SU-DHL-6 (cell line): Measurements from ENCODE around the gene IDH1.
"Not testable (repeated sequence)": the region's sequence is repeated elsewhere in the genome, so short reads cannot be mapped to it uniquely, and the experiment has no call there.

Experiments
- H2AFZ ChIP-seq: fragments of 200-600 bp; sonication (generic); 2 replicates; pipeline ENCODE4 v1.6.1; 2014; ENCODE audit warnings: low read depth, mild to moderate bottlenecking, moderate library complexity, mixed read lengths, antibody characterized with exemption, low read length; ENCODE audit not compliant: severe bottlenecking
- H3F3A ChIP-seq: fragments of 200-600 bp; shearing (Covaris generic); 2 replicates; pipeline ENCODE4 v1.6.0; 2016; ENCODE audit warnings: antibody characterized with exemption, mild to moderate bottlenecking; ENCODE audit not compliant: insufficient read depth
- H3K27ac ChIP-seq: fragments of 200-600 bp; sonication (generic); 2 replicates; pipeline ENCODE4 v1.5.1; 2016; ENCODE audit warnings: low read depth, mild to moderate bottlenecking, low read length, moderate library complexity, mixed read lengths
- H3K27me3 ChIP-seq: fragments of 200-600 bp; sonication (generic), shearing (Covaris generic); 2 replicates; pipeline ENCODE4 v1.6.0; 2014; ENCODE audit warnings: mild to moderate bottlenecking, low read length
- H3K36me3 ChIP-seq: fragments of 200-600 bp; sonication (generic); 2 replicates; pipeline ENCODE4 v1.6.1; 2014; ENCODE audit warnings: mild to moderate bottlenecking, low read length, mixed read lengths
- H3K4me2 ChIP-seq: fragments of 300-600, 200-600 bp; shearing (Covaris generic), sonication (generic); 2 replicates; pipeline ENCODE4 v1.6.0; 2014; ENCODE audit warnings: low read length, low read depth, mild to moderate bottlenecking; ENCODE audit not compliant: poor library complexity, severe bottlenecking
- H3K4me3 ChIP-seq: fragments of 200-600 bp; sonication (generic); 2 replicates; pipeline ENCODE4 v1.5.1; 2014; ENCODE audit warnings: antibody characterized with exemption, low read length, mild to moderate bottlenecking, mixed read lengths; ENCODE audit not compliant: insufficient read depth, poor library complexity, severe bottlenecking
- H3K79me2 ChIP-seq: fragments of 200-600 bp; sonication (generic); 2 replicates; pipeline ENCODE4 v1.6.1; 2014; ENCODE audit warnings: mild to moderate bottlenecking, low read length, moderate library complexity; ENCODE audit not compliant: insufficient read depth
- H3K9ac ChIP-seq: fragments of 200-600 bp; sonication (generic); 2 replicates; pipeline ENCODE4 v1.7.0; 2014; ENCODE audit warnings: mild to moderate bottlenecking, low read length
- H3K9me2 ChIP-seq: fragments of 200-600 bp; sonication (generic); replicated peaks from 2 replicates; pipeline ENCODE4 v1.6.1; 2014; ENCODE audit warnings: low read length; ENCODE audit not compliant: insufficient read depth
- H3K9me3 ChIP-seq: fragments of 200-600 bp; sonication (generic); 2 replicates; pipeline ENCODE4 v1.6.1; 2014; ENCODE audit warnings: low read length, mixed read lengths; ENCODE audit not compliant: insufficient read depth
- H4K20me1 ChIP-seq: fragments of 200-600 bp; sonication (generic); 2 replicates; pipeline ENCODE4 v1.6.1; 2014; ENCODE audit warnings: low read depth, mild to moderate bottlenecking, antibody characterized with exemption, low read length, moderate library complexity, mixed read lengths
- EZH2phosphoT487 ChIP-seq: fragments of 200-600 bp; sonication (generic), shearing (Covaris generic); conservative IDR thresholded peaks from 2 replicates; pipeline ENCODE4 v1.6.1; 2018; ENCODE audit warnings: mild to moderate bottlenecking, antibody characterized with exemption, low read length, moderate library complexity, mixed read lengths
- TF ChIP-seq, protein P1 (sequence below): fragments of 200-600 bp; sonication (generic); IDR thresholded peaks from one replicate; pipeline ENCODE4 v1.5.1; 2017; ENCODE audit warnings: antibody characterized with exemption, mild to moderate bottlenecking, low read length, moderate library complexity; ENCODE audit not compliant: insufficient read depth, poor library complexity, severe bottlenecking

Gene IDH1

DNA sequence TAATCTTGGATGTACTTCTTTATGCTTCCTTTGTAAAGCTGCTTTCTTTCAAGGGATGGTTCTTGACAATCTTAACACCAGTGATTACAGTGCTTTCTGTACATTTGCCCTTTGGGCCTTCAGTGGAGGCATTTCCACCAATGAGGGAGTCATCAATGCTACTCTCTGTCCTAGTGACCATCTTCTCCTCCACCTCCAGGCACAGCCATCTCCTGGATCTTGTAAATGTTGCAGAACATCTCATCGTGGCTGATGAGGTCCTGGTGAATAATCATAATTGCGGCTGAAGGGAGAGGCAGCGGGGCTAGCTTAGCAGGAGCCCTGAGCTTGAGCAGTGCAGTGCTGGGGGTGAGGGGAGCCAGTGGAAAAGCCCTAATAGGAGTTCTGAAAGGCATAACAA lies 32.5 kb downstream of the IDH1 start:
- Histone ChIP-seq H3K9me2 (no peaks in the 10 kb centered on the region), H3F3A (no peaks in the 10 kb centered on the region), H3K4me3 (no peak overlapping the region), H3K4me2 (no peak overlapping the region), H3K9ac (no peak overlapping the region), H3K27me3 (no peaks in the 10 kb centered on the region), H3K79me2 (no peaks in the 10 kb centered on the region), H4K20me1 (no peaks in the 10 kb centered on the region), H3K9me3 (no peaks in the 10 kb centered on the region), H2AFZ (no peak overlapping the region), H3K27ac (no peak overlapping the region), H3K36me3 (no peaks in the 10 kb centered on the region)
- TF ChIP-seq EZH2phosphoT487 = no peak
- TF ChIP-seq, protein P1, sequence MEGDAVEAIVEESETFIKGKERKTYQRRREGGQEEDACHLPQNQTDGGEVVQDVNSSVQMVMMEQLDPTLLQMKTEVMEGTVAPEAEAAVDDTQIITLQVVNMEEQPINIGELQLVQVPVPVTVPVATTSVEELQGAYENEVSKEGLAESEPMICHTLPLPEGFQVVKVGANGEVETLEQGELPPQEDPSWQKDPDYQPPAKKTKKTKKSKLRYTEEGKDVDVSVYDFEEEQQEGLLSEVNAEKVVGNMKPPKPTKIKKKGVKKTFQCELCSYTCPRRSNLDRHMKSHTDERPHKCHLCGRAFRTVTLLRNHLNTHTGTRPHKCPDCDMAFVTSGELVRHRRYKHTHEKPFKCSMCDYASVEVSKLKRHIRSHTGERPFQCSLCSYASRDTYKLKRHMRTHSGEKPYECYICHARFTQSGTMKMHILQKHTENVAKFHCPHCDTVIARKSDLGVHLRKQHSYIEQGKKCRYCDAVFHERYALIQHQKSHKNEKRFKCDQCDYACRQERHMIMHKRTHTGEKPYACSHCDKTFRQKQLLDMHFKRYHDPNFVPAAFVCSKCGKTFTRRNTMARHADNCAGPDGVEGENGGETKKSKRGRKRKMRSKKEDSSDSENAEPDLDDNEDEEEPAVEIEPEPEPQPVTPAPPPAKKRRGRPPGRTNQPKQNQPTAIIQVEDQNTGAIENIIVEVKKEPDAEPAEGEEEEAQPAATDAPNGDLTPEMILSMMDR = no peak

GRCh38 chr2:208221873-208222272 lies 33.0 kb downstream of the IDH1 start:
- H3K79me2 ChIP-seq, H3K9me2 ChIP-seq, H3K9ac ChIP-seq, H4K20me1 ChIP-seq, H3K27ac ChIP-seq, H2AFZ ChIP-seq, H3K27me3 ChIP-seq, H3K36me3 ChIP-seq, H3K4me2 ChIP-seq, H3K9me3 ChIP-seq, H3F3A ChIP-seq, H3K4me3 ChIP-seq: not testable (repeated sequence)

DNA sequence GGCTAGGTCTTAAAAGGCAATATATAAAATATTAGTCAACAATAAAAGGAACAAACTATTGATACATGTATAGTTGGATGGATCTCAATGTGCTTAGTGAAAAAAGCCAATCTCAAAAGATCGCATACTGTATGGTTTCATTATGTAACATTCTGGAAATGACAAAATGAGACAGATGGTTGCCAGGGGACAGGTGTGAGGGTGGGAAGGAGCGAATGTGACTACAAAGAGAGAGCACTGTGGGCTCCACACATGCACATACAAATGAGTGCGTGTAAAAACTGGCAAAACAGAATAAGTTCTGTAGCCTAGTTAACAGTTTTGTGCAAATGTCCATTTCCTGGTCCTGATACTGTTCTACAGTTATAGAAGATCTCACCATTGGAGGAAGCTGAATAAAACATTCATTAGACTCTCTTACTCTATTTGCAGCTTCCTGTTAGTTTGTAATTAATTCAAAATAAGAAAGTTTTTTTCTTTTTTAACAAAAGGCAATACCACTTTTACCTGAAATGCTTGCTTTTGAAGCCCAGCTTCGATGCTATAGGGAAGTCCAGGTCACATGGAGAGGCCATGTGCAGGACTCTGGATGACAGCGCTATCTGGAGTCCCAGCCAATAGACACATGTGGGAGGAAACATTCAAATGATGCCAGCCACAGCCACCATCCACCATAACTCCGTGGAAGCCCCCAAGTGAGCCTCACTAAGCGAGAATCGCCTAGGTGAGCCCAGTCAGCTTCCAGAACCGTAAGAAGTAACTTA lies 44.0 kb downstream of the IDH1 start:
- TF ChIP-seq EZH2phosphoT487 = no peak
- TF ChIP-seq, protein P1 = no peak
- Histone ChIP-seq H3F3A (no peaks in the 10 kb centered on the region), H2AFZ (no peak overlapping the region), H3K27me3 (no peaks in the 10 kb centered on the region), H3K9me3 (no peaks in the 10 kb centered on the region), H3K79me2 (no peaks in the 10 kb centered on the region), H3K9ac (no peak overlapping the region), H3K4me2 (no peak overlapping the region), H3K4me3 (no peak overlapping the region), H3K27ac (no peak overlapping the region), H4K20me1 (no peaks in the 10 kb centered on the region), H3K36me3 (no peaks in the 10 kb centered on the region), H3K9me2 (no peaks in the 10 kb centered on the region)

DNA sequence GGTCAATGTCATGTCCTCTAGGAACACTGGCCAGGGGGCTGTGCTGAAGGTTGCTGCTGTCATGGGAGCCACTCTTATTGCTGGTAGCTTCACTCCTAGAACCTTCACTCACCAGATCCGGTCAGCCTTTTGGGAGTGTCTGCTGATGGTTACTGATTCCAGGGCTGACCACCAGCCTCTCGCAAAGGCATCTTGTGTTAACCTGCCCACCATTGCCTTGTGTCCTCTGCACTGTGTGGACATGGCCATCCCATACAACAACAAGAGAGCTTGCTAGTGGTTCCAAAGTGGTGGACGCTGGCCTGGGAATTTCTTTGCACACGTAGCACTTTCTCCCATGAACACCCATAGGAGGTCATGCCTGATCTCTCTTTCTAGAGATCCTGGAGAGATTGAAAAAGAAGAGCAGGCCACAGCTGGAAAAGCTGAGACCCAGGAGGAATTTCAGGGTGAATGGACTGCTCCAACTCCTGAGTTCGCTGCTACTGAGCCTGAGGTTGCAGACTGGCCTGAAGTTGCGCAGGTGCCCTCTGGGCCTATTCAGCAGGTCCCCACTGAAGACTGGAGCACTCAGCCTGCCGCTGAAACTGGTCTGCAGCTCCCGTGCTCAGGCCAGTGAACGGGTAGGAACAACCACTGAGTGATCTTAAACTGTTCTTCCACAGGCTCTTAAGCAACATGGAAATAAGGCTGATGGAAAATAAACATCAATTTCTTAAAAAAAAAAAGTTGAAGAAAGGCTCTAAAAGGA lies 46.4 kb downstream of the IDH1 start:
- no peaks in the 10 kb centered on the region for H3K27me3 ChIP-seq
- no peak overlapping the region for H3K4me2 ChIP-seq
- no peak overlapping the region for H3K9ac ChIP-seq
- TF ChIP-seq, protein P1 = no peak
- H3K79me2 ChIP-seq = no peaks in the 10 kb centered on the region
- no peak overlapping the region for H3K4me3 ChIP-seq
- H3F3A ChIP-seq = no peaks in the 10 kb centered on the region
- no peaks in the 10 kb centered on the region for H3K9me2 ChIP-seq
- H3K9me3 ChIP-seq = no peaks in the 10 kb centered on the region
- no peaks in the 10 kb centered on the region for H3K36me3 ChIP-seq
- H3K27ac ChIP-seq = no peak overlapping the region
- no peaks in the 10 kb centered on the region for H4K20me1 ChIP-seq
- H2AFZ ChIP-seq = no peak overlapping the region
